Lower leg skin (tissue), 3 donors: Measurements from ENCODE around the gene NKAIN2.

Source experiments
- CTCF ChIP-seq, 3 donors: fragments of 450-650 bp; IDR thresholded peaks; one replicate each; pipeline ENCODE4 v1.5.1; 2016; ENCODE audit warnings: antibody characterized with exemption in 3 of 3, mild to moderate bottlenecking in 3 of 3, moderate library complexity in 2 of 3
- POLR2A ChIP-seq, 2 donors: fragments of 450-650 bp; IDR thresholded peaks; one replicate each; pipeline ENCODE4 v1.6.1; 2016 to 2017; ENCODE audit warnings: antibody characterized with exemption in 2 of 2, mild to moderate bottlenecking in 1 of 2, moderate library complexity in 1 of 2

GRCh38 chr6:124524491-124525200 lies 721.0 kb downstream of the NKAIN2 start:
- TF ChIP-seq POLR2A (IDR thresholded peaks at IDR 0.05) (no peak), CTCF (IDR thresholded peaks at IDR 0.05) (no peak)
